DMS153 treated with DMSO at 0.1 percent for 48 hours (cell line): ENCODE results near the gene ZNF722.
"Not testable (repeated sequence)": the region's sequence is repeated elsewhere in the genome, so short reads cannot be mapped to it uniquely, and the experiment has no call there.

Source experiments
- DNase-seq: peaks from one replicate; lab custom pipeline; 2025; ENCODE audit not compliant: unreplicated experiment; lab: John Stamatoyannopoulos, UW

ZNF722 gene

DNA sequence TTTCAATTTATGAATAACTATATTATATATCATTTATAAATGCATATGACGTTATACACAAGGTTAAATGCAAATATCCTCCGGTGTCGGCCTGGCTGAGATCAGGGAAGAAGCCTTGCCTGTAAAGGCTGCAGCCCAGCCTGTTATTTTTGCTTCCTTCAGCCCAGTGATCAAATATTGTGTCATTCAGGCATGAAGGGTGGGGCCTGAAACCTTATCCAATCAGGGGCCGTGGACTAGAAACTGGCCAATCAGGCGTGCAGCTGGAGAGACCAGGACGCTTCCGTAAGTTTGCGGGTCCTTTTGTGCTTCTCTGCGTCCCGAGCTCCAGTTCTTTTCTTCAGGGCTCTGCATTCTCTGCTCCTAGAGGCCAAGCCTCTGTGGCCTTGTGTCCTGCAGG is at the start of gene ZNF722:
Gene ZNF722, plus strand, starts transcription at position 301 of the 400 bp plus-strand sequence. CDS start 113 bp downstream, outside the sequence.
- DNase-seq, result no peak

- no peak for DNase-seq
Observed at GRCh38 chr7:63953181-63953580, 45.5 kb upstream of the ZNF722 start.

DNA sequence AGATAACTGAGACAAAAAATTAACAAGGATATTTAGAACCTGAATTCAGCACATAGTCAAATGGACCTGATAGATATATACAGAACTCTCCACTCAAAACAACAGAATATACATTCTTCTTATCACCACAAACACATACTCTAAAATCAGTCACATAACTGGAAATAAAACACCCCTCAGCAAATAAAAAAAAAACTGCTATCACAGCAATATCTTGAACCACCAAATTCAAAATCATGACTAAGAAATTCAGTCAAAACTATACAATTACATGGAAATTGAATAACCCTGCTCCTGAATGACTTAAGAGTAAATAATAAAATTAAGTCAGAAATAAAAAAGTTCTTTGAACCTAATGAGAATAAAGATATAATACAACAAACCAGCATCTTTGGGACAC is 30.0 kb upstream of the ZNF722 start:
- no peak for DNase-seq

DNA sequence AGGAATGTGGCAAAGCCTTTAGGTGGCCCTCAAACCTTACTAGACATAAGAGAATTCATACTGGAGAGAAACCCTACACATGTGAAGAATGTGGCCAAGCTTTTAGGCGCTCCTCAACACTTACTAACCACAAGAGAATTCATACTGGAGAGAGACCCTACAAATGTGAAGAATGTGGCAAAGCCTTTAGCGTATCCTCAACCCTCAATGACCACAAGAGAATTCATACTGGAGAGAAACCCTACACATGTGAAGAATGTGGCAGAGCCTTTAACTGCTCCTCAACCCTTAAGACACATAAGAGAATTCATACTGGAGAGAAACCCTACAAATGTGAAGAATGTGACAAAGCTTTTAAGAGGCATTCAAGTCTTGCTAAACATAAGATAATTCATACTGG is 16.8 kb downstream of the ZNF722 start:
- DNase-seq, result not testable (repeated sequence)

DNA sequence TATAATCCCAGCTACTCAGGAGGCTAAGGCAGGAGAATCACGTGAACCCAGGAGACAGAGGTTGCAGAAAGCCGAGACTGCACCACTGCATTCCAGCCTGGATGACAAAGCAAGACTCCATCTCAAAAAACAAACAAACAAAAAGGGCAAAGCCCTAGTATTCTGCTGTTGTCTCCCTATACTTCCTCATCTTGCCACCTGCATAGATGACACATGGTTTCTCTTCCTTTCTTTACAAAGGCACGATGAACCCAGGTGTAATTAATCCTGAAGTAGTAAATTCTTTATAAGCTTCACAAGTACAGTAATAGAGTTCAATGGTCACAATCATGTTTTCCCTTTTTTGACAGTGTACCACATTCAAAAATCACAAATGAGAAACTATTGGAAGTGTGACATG is 36.7 kb downstream of the ZNF722 start:
- no peak for DNase-seq

- no peak for DNase-seq
Observed at GRCh38 chr7:64037095-64037494, 38.4 kb downstream of the ZNF722 start.

DNA sequence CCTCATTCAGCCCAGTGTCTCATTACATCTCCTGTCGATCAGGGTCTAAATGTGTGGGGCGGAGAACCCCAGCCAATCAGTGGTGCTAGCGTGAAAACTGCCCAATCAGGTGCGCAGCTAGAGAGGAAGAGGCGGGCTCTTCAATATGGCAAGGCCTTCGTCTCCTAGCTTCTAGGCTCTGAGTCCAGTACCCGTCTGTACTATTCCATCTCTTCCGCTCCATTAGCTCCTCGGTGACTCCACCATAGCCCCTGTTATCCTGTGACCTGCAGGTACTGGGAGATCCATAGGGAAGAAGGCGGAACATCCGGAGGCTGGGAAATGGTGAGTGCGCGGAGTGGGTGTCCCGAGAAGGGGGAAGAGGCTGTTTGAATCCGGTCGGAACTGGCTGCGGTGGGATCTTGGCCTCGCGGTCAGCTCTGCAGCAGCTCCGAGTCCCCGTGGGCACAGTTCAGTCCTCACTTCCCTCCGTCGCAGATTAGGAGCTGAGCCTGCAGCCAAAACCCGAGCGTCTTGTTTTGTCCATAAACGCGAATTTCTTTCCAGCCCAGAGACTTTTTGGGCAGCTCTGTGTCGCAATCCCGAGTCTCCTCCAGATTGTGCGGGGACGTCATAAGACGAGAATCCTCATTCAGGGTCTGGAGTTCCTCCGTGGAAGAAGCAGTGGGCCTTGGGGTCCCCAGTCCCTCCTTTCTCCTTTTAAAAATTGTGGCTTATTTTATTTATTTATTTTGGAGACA is 46.8 kb downstream of the ZNF722 start, which contains the start of gene ZNF727:
Gene ZNF727, plus strand, starts transcription at position 134 of the 740 bp plus-strand sequence. Its CDS starts 188 bp downstream, at position 322.
- DNase-seq, result no peak

DNA sequence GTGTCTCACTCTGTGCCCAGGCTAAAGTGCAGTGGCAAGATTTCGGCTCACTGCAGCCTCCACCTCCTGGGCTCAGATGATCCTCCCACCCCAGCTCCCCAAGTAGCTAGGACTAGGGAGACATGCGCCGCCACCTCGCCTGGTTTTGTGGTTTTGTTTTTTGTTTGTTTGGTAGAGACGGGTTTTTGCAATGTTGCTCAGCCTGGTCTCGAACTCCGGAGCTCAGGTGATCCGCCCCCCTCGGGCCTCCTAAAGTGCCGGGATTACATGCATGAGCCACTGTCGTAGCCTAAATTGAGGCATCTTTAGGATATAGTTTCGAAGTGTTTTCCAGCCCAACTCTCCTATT is 47.4 kb downstream of the ZNF722 start:
- DNase-seq, result no peak
